ENCODE results near the gene ZBTB3. TPM values are rescaled to one million over a fixed set of nuclear protein-coding genes. Genes with fewer than 3 reads are reported as not detected.

ZBTB3 gene
- total RNA-seq, 1 experiment from 2014 or later = 3.3 TPM

DNA sequence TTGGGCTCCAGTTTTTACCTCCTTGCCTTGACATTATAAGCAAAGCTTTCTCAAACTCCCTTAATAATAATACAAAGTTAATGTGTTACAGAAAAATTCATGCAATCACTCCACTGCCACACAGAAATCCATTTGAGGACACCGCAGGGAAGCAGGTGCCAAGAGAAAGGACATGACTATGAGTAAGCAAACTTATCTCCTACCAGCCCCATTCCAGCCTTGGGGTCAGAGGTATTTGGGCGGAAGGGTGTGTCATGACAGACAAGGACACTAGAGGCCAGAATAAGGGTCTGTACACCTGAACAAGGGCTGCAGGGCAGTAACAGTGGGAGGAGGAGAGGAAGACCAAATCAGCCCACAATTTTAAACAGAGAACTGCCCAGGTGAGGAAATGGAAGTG lies 40.6 kb downstream of the ZBTB3 start:
- no peaks in the 10 kb centered on the region for H3K9me2 ChIP-seq (replicated peaks; ENCODE audit: low read length)
- intact Hi-C loops (cut with micrococcal nuclease) = no loop called here
- H3F3A ChIP-seq (ENCODE audit: low read length, unreplicated experiment) = no peaks in the 10 kb centered on the region
- ATAC-seq = no peak
- H3K79me2 ChIP-seq (ENCODE audit: low read length) = peaks cover 22% of the 10 kb centered on the region
- H2AFZ ChIP-seq (ENCODE audit: low read length) = no peak overlapping the region
- H3K4me3 ChIP-seq (ENCODE audit: low read length) = no peak overlapping the region
- no peaks in the 10 kb centered on the region for H3K27me3 ChIP-seq (ENCODE audit: low read length)
- no peaks in the 10 kb centered on the region for H4K20me1 ChIP-seq (ENCODE audit: low read length)
- no peaks in the 10 kb centered on the region for H3K9me3 ChIP-seq (ENCODE audit: low read length)
- no peaks in the 10 kb centered on the region for H3K4me1 ChIP-seq (ENCODE audit: insufficient read depth, low read length)
- H3K36me3 ChIP-seq (ENCODE audit: low read depth, low read length) = peaks cover 81% of the 10 kb centered on the region
- BruUV-seq (replicated peaks) = no TSS peak
- ChIA-PET POLR2A (ENCODE audit: unreplicated experiment) (no interaction called here), CTCF (no interaction called here)
- no peak overlapping the region for H3K4me2 ChIP-seq (ENCODE audit: low read length)
- TF ChIP-seq EZH2 (IDR thresholded peaks at IDR 0.05; ENCODE audit: low read length, unreplicated experiment) = no peak
- no peak overlapping the region for H3K27ac ChIP-seq (ENCODE audit: low read length)
- H3K9ac ChIP-seq (ENCODE audit: low read length) = no peak overlapping the region
- DNase-seq = no peak

DNA sequence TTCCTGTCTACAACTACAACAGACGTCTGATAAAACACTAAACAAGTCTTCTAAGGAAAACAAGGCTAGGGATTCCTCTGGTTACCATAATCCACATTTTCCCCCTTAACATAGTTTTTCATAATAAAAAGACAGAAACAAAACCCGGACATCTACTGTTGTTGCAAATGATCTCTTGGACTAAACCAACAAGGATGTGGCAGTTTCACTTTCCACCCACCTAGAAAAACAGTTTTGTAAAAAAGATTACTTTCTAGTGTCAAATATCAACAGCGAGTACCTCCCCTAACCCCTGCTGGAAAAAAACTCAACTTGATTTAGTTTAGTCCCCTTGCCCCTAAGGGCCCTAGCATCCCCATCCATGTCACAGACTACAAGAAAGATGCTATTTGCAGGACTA lies 41.1 kb downstream of the ZBTB3 start:
- Histone ChIP-seq H3K27ac (ENCODE audit: low read length) (no peak overlapping the region), H3K4me2 (ENCODE audit: low read length) (no peak overlapping the region), H3K9ac (ENCODE audit: low read length) (no peak overlapping the region), H3K79me2 (ENCODE audit: low read length) (peaks cover 21% of the 10 kb centered on the region), H3K9me3 (ENCODE audit: low read length) (no peaks in the 10 kb centered on the region), H4K20me1 (ENCODE audit: low read length) (no peaks in the 10 kb centered on the region), H3K36me3 (ENCODE audit: low read depth, low read length) (peaks cover 77% of the 10 kb centered on the region), H3K27me3 (ENCODE audit: low read length) (no peaks in the 10 kb centered on the region), H3F3A (ENCODE audit: low read length, unreplicated experiment) (no peaks in the 10 kb centered on the region), H2AFZ (ENCODE audit: low read length) (no peak overlapping the region), H3K4me1 (ENCODE audit: insufficient read depth, low read length) (no peaks in the 10 kb centered on the region), H3K9me2 (replicated peaks; ENCODE audit: low read length) (no peaks in the 10 kb centered on the region), H3K4me3 (ENCODE audit: low read length) (no peak overlapping the region)
- ChIA-PET POLR2A (ENCODE audit: unreplicated experiment) (no interaction called here), CTCF (no interaction called here)
- ATAC-seq (no peak), DNase-seq (no peak)
- no TSS peak for BruUV-seq (replicated peaks)
- TF ChIP-seq, protein P1, sequence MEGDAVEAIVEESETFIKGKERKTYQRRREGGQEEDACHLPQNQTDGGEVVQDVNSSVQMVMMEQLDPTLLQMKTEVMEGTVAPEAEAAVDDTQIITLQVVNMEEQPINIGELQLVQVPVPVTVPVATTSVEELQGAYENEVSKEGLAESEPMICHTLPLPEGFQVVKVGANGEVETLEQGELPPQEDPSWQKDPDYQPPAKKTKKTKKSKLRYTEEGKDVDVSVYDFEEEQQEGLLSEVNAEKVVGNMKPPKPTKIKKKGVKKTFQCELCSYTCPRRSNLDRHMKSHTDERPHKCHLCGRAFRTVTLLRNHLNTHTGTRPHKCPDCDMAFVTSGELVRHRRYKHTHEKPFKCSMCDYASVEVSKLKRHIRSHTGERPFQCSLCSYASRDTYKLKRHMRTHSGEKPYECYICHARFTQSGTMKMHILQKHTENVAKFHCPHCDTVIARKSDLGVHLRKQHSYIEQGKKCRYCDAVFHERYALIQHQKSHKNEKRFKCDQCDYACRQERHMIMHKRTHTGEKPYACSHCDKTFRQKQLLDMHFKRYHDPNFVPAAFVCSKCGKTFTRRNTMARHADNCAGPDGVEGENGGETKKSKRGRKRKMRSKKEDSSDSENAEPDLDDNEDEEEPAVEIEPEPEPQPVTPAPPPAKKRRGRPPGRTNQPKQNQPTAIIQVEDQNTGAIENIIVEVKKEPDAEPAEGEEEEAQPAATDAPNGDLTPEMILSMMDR (conservative IDR thresholded peaks at IDR 0.05; ENCODE audit: low read depth, low read length) = no peak
- no peak for TF ChIP-seq EZH2 (IDR thresholded peaks at IDR 0.05; ENCODE audit: low read length, unreplicated experiment)
- no peak for TF ChIP-seq EZH2phosphoT487 (IDR thresholded peaks at IDR 0.05; ENCODE audit: borderline replicate concordance, low read length)
- intact Hi-C loops (cut with micrococcal nuclease) = no loop called here

DNA sequence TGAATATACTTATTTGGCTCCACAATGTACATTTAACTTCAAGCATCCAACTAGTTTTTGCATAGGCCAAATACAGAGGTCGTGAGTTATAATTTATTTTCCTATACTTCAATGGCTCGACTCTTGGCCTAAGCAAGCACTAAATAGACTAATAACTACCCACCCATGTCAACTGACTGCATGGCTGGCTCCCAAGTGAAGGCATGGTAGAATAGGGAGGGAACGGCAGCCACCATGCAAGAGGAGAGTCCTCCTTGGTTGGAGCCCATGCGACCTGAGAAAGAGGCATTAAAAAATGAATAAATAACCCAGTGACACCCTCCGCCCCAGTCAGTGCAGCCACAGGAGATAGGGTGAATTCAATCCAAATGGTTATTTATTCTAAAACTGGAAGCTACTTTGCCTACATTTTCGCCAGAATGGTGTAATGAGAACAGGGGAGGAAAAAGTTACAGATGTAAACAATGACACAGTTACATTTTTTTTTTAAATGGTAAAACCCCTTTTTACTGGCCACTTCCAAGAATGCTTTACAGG lies 41.6 kb downstream of the ZBTB3 start:
- Histone ChIP-seq H2AFZ (ENCODE audit: low read length) (no peak overlapping the region), H3K27me3 (ENCODE audit: low read length) (no peaks in the 10 kb centered on the region), H3K79me2 (ENCODE audit: low read length) (peaks cover 16% of the 10 kb centered on the region; the same call in 1 of the 2 replicates), H3K27ac (ENCODE audit: low read length) (no peak overlapping the region), H3K9me2 (replicated peaks; ENCODE audit: low read length) (no peaks in the 10 kb centered on the region), H3K36me3 (ENCODE audit: low read depth, low read length) (peaks cover 72% of the 10 kb centered on the region), H3K9ac (ENCODE audit: low read length) (no peak overlapping the region), H3K4me3 (ENCODE audit: low read length) (no peak overlapping the region), H4K20me1 (ENCODE audit: low read length) (no peaks in the 10 kb centered on the region), H3K4me2 (ENCODE audit: low read length) (no peak overlapping the region), H3K4me1 (ENCODE audit: insufficient read depth, low read length) (no peaks in the 10 kb centered on the region), H3K9me3 (ENCODE audit: low read length) (no peaks in the 10 kb centered on the region), H3F3A (ENCODE audit: low read length, unreplicated experiment) (peaks cover 1% of the 10 kb centered on the region)
- ChIA-PET CTCF (no interaction called here), POLR2A (ENCODE audit: unreplicated experiment) (no interaction called here)
- no TSS peak for BruUV-seq (replicated peaks)
- intact Hi-C loops (cut with micrococcal nuclease) = no loop called here
- DNase-seq = no peak
- ATAC-seq = no peak
- TF ChIP-seq EZH2 (IDR thresholded peaks at IDR 0.05; ENCODE audit: low read length, unreplicated experiment) = no peak
- TF ChIP-seq, protein P1 (conservative IDR thresholded peaks at IDR 0.05; ENCODE audit: low read depth, low read length) = no peak
- no peak for TF ChIP-seq EZH2phosphoT487 (IDR thresholded peaks at IDR 0.05; ENCODE audit: borderline replicate concordance, low read length)
